Tibial nerve (tissue), 4 donors: ENCODE results near the gene SLC5A8. TPM values are rescaled to one million over a fixed set of nuclear protein-coding genes. Genes with fewer than 3 reads are reported as not detected.

Experiments used
- DNase-seq, 2 donors: peaks; one replicate each; pipeline ENCODE4 v3.0.0-alpha.2; 2019; ENCODE audit warnings: low spot score in 2 of 2
- H3K27ac ChIP-seq, 4 donors: fragments of 200-600 bp; sonication (generic) in 3 of 4; one replicate each; pipeline ENCODE4 v1.5.1; 2017 to 2019; ENCODE audit warnings: mild to moderate bottlenecking in 1 of 4
- H3K27me3 ChIP-seq, 2 donors: fragments of 200-600 bp; sonication (generic) in 1 of 2; one replicate each; pipeline versions ENCODE4 v1.5.1 to v1.6.0; 2017 to 2019
- H3K36me3 ChIP-seq, 3 donors: fragments of 200-600 bp; sonication (generic); one replicate each; pipeline ENCODE4 v1.5.1; 2018 to 2019
- H3K4me1 ChIP-seq, 4 donors: fragments of 200-600 bp; sonication (generic) in 3 of 4; one replicate each; pipeline ENCODE4 v1.5.1; 2017 to 2019
- H3K4me3 ChIP-seq, 4 donors: fragments of 200-600 bp; sonication (generic) in 3 of 4; one replicate each; pipeline ENCODE4 v1.5.1; 2017 to 2019; ENCODE audit warnings: mild to moderate bottlenecking in 1 of 4, moderate library complexity in 1 of 4
- H3K9me3 ChIP-seq, 4 donors: fragments of 200-600 bp; sonication (generic) in 3 of 4; one replicate each; pipeline ENCODE4 v1.5.1; 2017 to 2019
- EP300 ChIP-seq, 2 donors: sonication (generic); formaldehyde crosslinking; IDR thresholded peaks; one replicate each; pipeline ENCODE4 v1.6.1; 2017; ENCODE audit warnings: antibody characterized with exemption in 2 of 2, mild to moderate bottlenecking in 1 of 2
- POLR2A ChIP-seq, 2 donors: fragments of 450-650 bp; IDR thresholded peaks; one replicate each; pipeline ENCODE4 v1.6.1; 2017; ENCODE audit warnings: antibody characterized with exemption in 2 of 2, mild to moderate bottlenecking in 2 of 2, moderate library complexity in 2 of 2
- WGBS, 2 donors: methylation state at CpG; one replicate each; pipeline ENCODE4 v1.1.5; 2018; 5-methylcytosine and 5-hydroxymethylcytosine counted together
- total RNA-seq, 4 donors: library from RNA; depleted of rRNA; stranded (reverse); fragments of >200 nt; gene quantifications; one replicate each; pipeline ENCODE4 v1.1.0, GENCODE V29; 2016
- TF ChIP-seq, protein P1 (sequence below), 5 experiments: fragments of 200-600 bp in 3 of 5; fragments of 450-650 bp in 2 of 5; sonication (generic) in 3 of 5; IDR thresholded peaks; one replicate each; pipeline ENCODE4 v1.5.1; 2016 to 2019; ENCODE audit warnings: antibody characterized with exemption in 5 of 5, mild to moderate bottlenecking in 3 of 5, moderate library complexity in 2 of 5

The SLC5A8 gene
- total RNA-seq, 4 donors from 2014 or later: not detected

DNA sequence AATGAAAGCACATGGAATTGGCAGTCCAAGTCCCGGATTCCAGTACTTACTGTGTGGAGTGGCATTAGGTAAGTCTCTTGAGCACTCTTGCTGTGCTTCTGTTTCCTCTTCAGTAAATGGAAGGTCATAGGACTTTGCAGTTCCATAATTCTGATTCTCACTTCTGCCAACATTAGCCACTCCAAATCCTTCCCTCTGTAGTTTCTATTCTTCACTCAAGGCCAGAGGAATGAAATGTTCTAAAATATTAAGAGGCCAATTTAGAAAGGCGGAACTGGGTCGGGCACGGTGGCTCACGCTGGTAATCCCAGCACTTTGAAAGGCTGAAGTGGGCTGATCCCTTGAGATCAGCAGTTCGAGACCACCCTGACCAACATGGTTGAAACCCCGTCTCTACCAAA, 19.8 kb upstream of the SLC5A8 start:
- Histone ChIP-seq H3K27me3 (no peaks in the 10 kb centered on the region), H3K9me3 (no peaks in the 10 kb centered on the region), H3K36me3 (no peaks in the 10 kb centered on the region), H3K27ac (no peak overlapping the region), H3K4me3 (no peak overlapping the region), H3K4me1 (no peaks in the 10 kb centered on the region)
- 84 to 85% methylated on average over 7 of the region's 7 CpGs for WGBS, 2 donors
- TF ChIP-seq POLR2A (IDR thresholded peaks at IDR 0.05) (no peak), EP300 (IDR thresholded peaks at IDR 0.05) (no peak)
- TF ChIP-seq, protein P1, sequence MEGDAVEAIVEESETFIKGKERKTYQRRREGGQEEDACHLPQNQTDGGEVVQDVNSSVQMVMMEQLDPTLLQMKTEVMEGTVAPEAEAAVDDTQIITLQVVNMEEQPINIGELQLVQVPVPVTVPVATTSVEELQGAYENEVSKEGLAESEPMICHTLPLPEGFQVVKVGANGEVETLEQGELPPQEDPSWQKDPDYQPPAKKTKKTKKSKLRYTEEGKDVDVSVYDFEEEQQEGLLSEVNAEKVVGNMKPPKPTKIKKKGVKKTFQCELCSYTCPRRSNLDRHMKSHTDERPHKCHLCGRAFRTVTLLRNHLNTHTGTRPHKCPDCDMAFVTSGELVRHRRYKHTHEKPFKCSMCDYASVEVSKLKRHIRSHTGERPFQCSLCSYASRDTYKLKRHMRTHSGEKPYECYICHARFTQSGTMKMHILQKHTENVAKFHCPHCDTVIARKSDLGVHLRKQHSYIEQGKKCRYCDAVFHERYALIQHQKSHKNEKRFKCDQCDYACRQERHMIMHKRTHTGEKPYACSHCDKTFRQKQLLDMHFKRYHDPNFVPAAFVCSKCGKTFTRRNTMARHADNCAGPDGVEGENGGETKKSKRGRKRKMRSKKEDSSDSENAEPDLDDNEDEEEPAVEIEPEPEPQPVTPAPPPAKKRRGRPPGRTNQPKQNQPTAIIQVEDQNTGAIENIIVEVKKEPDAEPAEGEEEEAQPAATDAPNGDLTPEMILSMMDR (IDR thresholded peaks at IDR 0.05): no peak
- DNase-seq: no peak

DNA sequence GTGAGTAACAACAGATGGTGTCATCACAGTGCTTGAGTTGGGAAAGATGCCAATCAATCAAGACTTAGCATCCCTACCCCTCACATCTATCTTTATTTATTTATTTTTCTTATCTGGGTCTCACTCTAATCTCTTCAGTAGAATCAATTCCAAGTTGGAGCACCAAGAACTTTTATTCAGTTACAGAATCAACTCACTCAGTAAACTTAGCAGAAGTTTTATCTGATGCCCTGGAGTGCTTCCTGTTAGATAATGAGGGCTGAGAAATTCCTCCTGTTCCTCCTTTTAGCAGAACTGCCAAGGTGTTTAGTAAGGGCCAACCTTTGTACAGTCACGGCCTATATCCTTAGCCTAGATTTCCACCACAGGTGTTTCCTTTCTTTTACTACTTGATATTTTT, 11.3 kb upstream of the SLC5A8 start:
- no peaks in the 10 kb centered on the region for H3K9me3 ChIP-seq
- no peaks in the 10 kb centered on the region for H3K36me3 ChIP-seq
- no peak overlapping the region for H3K4me3 ChIP-seq
- no peaks in the 10 kb centered on the region for H3K4me1 ChIP-seq
- DNase-seq: no peak
- TF ChIP-seq, protein P1 (IDR thresholded peaks at IDR 0.05): no peak
- TF ChIP-seq EP300 (IDR thresholded peaks at IDR 0.05): no peak
- no peak for TF ChIP-seq POLR2A (IDR thresholded peaks at IDR 0.05)
- 57 to 75% methylated on average over 1 of the region's 1 CpG for WGBS, 2 donors
- H3K27me3 ChIP-seq: no peaks in the 10 kb centered on the region
- no peak overlapping the region for H3K27ac ChIP-seq

DNA sequence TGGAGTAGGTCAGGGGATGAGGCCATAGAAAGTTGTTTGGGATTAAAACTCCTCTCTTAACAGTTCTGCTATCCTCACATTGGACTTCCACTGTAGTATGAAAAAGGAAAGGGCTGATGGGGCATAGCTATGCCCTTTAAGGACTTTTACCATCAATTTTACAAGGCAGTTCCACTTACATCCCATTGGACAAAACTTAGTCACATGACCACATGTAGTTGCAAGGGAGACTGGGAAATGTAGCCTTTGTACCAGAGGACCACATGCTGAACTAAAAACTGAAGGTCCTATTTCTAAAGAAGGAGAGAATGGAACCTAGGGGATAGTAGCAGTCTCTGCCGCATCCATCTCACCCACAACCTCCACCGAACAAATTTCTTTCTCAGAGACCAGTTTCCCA, 6.8 kb upstream of the SLC5A8 start:
- Histone ChIP-seq H3K27me3 (no peaks in the 10 kb centered on the region), H3K4me1 (no peaks in the 10 kb centered on the region), H3K9me3 (peaks cover 0 to 9% (median 0%) of the 10 kb centered on the region in 4 donors), H3K36me3 (no peaks in the 10 kb centered on the region), H3K4me3 (no peak overlapping the region), H3K27ac (no peak overlapping the region)
- TF ChIP-seq POLR2A (IDR thresholded peaks at IDR 0.05) (no peak), EP300 (IDR thresholded peaks at IDR 0.05) (no peak)
- 90 to 91% methylated on average over 2 of the region's 2 CpGs for WGBS, 2 donors
- no peak for DNase-seq

DNA sequence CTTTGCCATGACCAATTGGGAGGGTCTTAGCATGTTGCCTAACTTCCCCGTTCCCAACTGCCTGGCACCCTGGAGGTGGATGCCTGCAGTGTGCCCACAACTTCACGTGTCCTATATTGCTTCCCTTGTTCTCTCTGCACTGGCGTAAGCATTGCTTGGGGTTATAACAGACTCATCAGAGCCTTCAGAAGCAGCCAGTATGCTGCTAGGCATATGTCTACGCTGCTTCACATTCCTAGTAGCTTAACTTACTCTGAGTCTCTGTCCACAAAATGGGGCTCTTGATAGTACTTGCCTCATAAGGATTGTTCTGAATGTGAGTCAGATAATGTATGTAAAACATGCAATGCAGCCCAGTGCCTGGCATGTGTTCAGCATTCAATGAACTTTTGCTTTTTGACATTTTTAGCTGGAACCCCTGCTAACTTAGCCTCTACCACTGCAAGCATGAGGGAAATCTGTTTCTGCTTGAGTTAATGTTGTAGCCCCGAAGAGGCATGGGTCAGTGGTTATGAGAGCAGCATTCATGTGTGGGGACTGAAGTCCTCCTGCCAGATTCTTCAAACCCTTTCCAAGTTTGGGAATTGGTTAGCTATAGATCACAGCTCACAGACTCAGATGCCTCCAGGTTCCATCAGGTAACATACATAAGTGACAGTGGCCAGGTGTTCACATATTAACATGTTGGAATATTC, 2.8 kb downstream of the SLC5A8 start:
- 39 to 42% methylated on average over 5 of the region's 5 CpGs for WGBS, 2 donors
- H3K4me3 ChIP-seq: no peak overlapping the region
- TF ChIP-seq POLR2A (IDR thresholded peaks at IDR 0.05) (no peak), EP300 (IDR thresholded peaks at IDR 0.05) (no peak)
- TF ChIP-seq, protein P1 (IDR thresholded peaks at IDR 0.05): no peak
- peaks cover 0 to 9% (median 0%) of the 10 kb centered on the region in 4 donors for H3K4me1 ChIP-seq
- peaks cover 0 to 32% of the 10 kb centered on the region in 2 donors for H3K27me3 ChIP-seq
- no peaks in the 10 kb centered on the region for H3K36me3 ChIP-seq
- no peak overlapping the region for H3K27ac ChIP-seq
- no peak for DNase-seq
- no peaks in the 10 kb centered on the region for H3K9me3 ChIP-seq

DNA sequence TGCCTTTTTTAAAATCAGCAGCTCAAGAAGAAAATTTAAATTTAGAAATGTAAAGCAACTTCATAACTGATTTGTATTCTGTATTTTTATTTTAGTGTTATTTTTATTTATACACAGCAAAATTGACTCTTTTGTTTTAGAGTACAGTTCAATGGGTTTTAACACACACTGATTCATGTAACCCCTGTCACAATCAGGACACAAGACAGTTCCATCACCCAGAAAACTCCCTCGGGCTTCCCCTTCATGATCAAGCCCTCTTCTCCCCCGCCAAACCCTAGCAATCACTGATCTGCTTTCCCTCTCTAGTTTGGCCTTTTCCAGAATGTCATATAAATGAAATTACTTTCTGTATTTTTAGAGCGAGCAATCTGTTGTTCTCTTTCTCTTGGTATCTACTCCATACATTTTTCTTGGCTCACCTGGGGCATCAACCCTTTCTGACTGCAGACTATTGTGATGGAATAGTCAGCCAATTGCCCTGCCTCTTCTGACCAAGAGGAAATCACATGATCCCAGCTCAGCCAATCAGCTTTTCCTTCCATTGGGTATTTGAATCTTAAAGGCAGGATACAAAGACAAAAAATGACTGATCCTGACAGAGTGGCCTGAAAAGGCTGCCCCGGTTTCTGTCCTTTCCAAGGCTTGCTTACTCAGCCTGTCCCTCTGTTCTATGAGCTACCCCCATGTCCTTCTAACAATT, 5.3 kb downstream of the SLC5A8 start:
- Histone ChIP-seq H3K27ac (no peak overlapping the region), H3K9me3 (no peaks in the 10 kb centered on the region), H3K4me3 (no peak overlapping the region), H3K27me3 (peaks cover 0 to 16% of the 10 kb centered on the region in 2 donors), H3K4me1 (peaks cover 0 to 5% (median 0%) of the 10 kb centered on the region in 4 donors), H3K36me3 (no peaks in the 10 kb centered on the region)
- 66 to 72% methylated on average over 4 of the region's 4 CpGs for WGBS, 2 donors
- TF ChIP-seq, protein P1 (IDR thresholded peaks at IDR 0.05): no peak
- TF ChIP-seq POLR2A (IDR thresholded peaks at IDR 0.05) (no peak), EP300 (IDR thresholded peaks at IDR 0.05) (no peak)
- no peak for DNase-seq
